GM19043 (cell line): Measurements from ENCODE around the gene ADGRL3.
"Not testable (repeated sequence)": the region's sequence is repeated elsewhere in the genome, so short reads cannot be mapped to it uniquely, and the experiment has no call there.

Experiments used
- ATAC-seq: cut with Tn5 transposase; IDR thresholded peaks from one replicate; pipeline ENCODE4 v1.9.1; 2021; ENCODE audit warnings: low read depth; ENCODE audit not compliant: unreplicated experiment

Gene ADGRL3

GRCh38 chr4:61336488-61336887 is 136.4 kb downstream of the ADGRL3 start:
- ATAC-seq = no peak

DNA sequence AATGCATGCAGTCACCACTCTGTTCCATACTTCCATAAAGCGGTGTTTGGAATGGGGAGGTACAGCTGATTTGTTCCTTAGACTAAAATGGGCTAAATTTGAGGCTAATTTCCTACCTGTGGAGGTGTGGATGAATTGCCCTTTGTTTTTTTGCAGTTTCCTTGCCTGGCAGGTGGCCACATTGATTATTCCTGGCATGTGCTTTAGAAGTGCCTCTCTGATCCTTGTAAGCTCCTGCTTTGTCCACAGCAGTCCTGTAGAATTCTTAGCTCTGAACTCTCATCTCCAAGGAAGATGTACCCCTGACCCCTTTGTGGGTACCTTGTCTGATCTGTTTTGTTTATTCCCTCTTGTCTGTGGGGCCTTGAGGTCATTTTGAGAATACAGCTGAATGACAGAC is 136.8 kb downstream of the ADGRL3 start:
- ATAC-seq = no peak

GRCh38 chr4:61342061-61342460 is 141.9 kb downstream of the ADGRL3 start:
- no peak for ATAC-seq

DNA sequence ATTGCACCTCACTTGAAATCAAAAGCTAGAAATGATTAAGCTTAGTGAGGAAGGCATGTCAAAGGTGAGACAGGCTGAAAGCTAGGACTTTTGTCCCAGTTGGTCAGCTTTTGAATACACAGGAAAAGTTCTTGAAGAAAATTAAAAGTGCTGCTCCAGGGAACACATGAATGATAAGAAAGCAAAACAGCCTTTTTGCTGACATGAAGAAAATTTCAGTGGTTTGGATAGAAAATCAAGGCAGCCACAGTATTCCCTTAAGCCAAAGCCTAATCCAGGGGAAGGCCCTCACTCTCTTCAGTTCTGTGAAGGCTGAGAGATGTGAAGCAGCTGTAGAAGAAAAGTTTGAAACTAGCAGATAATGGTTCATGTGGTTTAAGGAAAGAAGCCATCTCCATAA is 150.8 kb downstream of the ADGRL3 start:
- no peak for ATAC-seq

DNA sequence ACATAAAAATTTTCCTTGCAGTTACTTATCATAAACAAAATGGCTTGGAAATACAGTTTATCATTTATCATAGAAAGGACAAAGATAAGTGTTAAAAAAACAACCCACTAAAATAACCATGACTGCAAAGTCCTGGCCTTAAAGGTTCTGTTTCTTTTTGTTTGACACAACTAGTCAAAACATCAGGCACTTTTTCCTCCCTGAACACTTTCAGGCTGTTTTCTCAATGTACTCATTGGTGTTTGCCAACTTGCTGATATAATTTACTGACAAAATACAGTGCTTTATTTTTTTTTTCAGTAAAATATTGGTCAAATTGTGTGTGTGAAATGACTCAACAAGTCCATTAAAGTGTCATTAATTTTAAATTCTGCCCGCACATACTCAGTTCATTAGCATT is 156.6 kb downstream of the ADGRL3 start:
- no peak for ATAC-seq

DNA sequence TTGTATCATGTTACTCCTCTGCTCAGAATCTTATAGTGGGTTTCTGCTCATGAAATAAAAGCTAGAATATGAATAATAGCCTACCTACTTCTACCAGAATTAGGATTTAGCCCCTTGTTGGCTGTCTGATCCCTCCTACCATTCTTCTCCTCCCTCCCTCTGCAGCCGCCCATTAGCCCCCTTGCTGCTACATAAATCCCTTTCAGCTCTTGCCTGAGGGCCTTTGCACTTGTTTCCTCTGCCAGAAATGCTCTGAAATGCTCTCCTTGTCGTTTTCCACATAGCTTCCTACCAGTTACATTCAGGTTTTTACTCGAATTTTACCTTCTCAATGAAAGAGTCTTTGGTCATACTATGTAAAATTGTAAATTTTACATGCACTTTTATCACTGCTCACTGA is 159.2 kb downstream of the ADGRL3 start:
- no peak for ATAC-seq

GRCh38 chr4:61372817-61373216 is 172.7 kb downstream of the ADGRL3 start:
- ATAC-seq = not testable (repeated sequence)

DNA sequence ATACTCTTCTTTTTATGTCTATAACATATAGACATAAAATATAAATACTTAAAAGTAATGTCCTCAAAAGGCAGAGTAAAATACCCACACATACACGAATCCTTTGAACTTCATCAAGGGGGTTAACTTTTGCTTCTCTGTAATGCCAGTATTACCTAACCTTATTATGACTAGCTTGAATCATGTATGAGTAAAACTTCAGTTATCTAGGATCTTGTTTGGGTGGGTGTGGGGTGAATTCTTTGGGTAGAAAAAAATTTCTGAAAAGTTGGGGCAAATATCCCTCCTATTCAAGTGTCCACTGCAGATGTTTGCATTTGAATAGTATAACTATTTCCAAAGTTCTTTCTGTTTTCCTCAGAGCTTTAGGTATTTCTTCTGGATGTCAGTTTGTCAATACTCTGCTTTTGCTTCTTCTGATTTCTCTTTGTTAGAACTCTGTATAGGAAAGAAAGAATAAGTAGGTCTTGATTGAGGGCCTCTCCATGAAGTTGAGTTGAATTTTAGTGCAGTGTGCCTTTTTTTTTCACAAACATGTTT is 173.8 kb downstream of the ADGRL3 start:
- no peak for ATAC-seq

DNA sequence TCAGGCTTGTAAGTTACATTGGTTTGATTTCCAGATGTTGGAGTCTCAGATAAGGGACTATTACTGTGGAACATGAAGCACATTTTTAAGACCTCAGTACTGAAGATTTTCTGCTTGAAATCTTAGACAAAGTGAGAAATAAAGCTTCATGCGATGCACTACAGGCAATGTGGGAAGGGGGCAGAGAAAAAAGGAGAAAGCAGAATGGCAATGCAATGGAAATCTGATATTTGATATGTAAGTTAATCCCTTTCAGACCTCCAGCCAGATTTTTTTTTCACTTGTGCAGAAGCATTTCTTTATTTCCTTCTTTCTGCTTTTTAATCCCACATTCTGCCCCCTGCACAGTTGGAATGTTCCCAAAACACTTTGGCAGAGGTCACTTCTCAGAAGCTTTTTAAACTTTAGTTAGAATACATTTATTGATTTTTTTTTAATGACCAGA is 174.3 kb downstream of the ADGRL3 start:
- ATAC-seq = no peak

DNA sequence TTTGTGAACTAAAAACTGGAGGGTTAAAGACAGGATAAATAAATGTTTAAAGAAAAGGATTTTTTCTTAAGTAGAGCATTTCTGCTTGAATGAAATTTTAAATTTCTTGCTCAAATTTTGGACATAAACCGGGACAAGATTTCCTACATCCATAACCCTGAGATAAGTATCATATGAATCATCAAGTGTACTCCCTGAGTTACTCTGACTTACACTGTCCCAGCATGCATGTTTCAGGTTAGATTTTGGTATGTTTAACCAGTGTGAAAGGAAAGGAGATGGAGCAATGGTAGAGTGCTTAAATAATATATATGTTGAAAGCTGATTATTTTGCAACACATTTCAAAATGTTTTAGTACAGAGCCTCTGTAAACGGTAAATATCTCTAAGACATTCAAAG is 175.2 kb downstream of the ADGRL3 start:
- no peak for ATAC-seq

DNA sequence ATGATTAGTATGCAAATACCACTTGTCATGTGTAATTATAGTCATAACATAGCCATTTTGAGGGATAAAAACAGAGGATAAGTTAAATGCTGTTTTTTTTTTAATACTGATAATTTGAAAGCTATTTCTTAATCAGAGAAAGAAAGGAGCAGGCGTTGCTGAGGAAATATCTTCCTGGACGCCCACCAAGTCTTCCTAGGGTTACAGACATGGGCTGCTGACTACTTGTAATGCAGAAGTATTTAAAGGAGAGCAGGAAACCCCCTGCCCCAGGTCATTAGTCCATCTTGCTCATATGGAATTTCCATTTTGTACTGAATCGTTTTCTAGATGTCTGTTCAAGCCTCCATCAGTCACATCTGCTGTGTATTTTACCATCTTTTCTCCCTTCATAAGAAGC is 176.2 kb downstream of the ADGRL3 start:
- no peak for ATAC-seq

GRCh38 chr4:61379406-61379805 is 179.3 kb downstream of the ADGRL3 start:
- ATAC-seq = no peak

- ATAC-seq = no peak
Measured at GRCh38 chr4:61380865-61381264, 180.7 kb downstream of the ADGRL3 start.

- ATAC-seq = no peak
Measured at GRCh38 chr4:61385256-61385655, 185.1 kb downstream of the ADGRL3 start.

GRCh38 chr4:61387372-61387771 is 187.2 kb downstream of the ADGRL3 start:
- ATAC-seq = not testable (repeated sequence)

DNA sequence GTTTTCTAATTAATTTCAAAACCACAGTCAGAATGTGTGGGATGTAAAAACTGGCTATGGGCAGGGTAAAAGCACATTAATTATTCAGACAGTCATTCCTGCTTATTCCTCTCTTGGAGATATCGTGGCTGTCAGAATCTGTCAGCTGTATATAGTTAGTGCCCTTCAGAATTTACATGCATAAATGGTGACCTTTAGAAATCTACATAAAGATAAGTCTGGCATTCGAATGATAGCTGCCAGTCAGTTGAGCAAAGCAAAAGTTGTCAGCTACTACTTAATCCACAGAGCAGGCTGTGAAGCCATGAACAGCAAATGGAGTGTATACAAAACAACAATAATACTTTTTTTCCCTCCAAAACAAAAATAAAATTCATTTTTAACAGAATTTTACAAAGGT is 189.5 kb downstream of the ADGRL3 start:
- no peak for ATAC-seq

DNA sequence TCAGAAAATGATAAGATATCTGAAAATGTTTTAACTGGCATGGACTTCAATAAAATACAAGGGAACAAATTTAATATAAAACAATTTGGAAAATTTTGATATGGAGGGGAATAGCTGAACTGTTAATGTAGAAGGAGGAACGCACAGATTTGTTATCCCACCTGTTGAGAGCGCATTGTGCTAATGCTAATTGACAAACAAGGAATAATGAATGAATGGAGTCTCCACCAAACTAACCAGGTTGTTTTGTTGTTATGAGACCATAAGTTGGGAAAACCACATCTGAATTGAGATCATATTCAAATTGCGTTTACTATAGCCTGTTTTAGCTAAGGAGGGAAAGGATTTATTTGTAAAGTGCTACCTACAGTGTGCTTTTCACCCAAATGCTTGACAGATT is 195.6 kb downstream of the ADGRL3 start:
- ATAC-seq = no peak

- ATAC-seq = no peak
Measured at GRCh38 chr4:61397174-61397573, 197.0 kb downstream of the ADGRL3 start.

GRCh38 chr4:61400439-61401038 is 200.4 kb downstream of the ADGRL3 start:
- ATAC-seq = no peak

DNA sequence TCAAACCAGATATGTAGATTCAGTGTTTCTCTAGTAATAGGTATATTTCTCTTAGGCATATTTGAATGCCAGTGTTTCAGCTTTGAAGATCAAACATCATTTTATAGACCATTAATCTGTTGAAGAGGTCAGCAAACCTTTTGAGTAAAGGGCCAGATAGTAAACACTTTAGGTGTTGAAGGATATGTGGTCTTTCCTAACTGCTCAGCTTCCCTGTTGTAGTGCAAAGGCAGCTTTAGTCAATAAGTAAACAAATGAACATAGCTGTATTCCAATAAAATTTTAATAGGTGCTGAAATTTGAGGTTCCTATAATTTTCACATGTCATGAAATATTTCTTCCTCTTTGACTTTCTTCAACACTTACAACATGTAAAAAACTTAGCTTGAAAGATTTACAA is 201.6 kb downstream of the ADGRL3 start:
- ATAC-seq = no peak

GRCh38 chr4:61405307-61405706 is 205.2 kb downstream of the ADGRL3 start:
- ATAC-seq = no peak

- no peak for ATAC-seq
Measured at GRCh38 chr4:61406677-61407076, 206.6 kb downstream of the ADGRL3 start.
